Dermis blood vessel endothelial cell (primary cell): Measurements from ENCODE around the gene QRFPR. TPM values are rescaled to one million over a fixed set of nuclear protein-coding genes. Genes with fewer than 3 reads are reported as not detected.
A peak's percentile ranks its signal among the peaks of the same experiment; 100 is the strongest.
"Not testable (repeated sequence)": the region's sequence is repeated elsewhere in the genome, so short reads cannot be mapped to it uniquely, and the experiment has no call there.

Source experiments
- DNase-seq: peaks from one replicate; pipeline ENCODE4 v3.0.0; 2010
- total RNA-seq: library from RNA; depleted of rRNA; stranded (reverse); fragments of >200 nt; gene quantifications from 2 replicates; pipeline ENCODE4 v1.2.3, GENCODE V29; 2014

QRFPR gene
- not detected in 2 replicates for total RNA-seq

DNA sequence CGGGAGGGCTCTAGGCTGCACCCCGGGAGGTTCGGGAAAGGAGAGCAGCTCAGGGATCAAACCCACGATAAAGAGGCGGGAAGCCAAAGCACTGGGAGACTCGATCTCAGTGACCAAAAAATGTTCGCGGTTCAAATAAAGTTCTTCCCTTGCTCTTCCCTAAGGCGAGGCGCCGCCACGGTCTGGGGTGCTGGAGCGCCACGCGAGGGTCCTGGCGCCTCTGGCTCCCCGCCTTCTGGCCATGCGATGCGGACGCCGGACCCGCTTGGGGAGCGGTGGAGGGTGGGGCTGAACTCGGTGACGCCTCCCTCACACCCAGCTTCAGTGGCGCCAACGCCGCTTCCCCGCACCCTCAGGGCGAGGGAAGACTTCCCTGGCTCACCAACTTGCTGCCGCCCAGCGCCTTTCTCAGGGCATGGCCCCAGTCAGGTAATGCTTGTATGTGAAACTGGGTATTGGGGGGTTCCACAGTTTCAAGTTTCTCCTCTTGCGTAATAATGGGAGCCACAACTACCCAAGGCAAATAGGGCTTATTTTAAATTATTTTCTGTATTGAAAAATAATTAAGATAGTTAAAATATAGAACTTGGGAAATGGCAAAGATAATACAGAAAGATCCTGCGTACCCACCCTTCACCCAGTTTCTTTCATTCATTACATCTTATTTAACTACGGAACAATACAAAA, at the start of gene QRFPR:
QRFPR (minus strand) TSS at position 243 of the 687 bp plus-strand sequence. CDS start 371 bp downstream, outside the sequence.
- DNase-seq: no peak

DNA sequence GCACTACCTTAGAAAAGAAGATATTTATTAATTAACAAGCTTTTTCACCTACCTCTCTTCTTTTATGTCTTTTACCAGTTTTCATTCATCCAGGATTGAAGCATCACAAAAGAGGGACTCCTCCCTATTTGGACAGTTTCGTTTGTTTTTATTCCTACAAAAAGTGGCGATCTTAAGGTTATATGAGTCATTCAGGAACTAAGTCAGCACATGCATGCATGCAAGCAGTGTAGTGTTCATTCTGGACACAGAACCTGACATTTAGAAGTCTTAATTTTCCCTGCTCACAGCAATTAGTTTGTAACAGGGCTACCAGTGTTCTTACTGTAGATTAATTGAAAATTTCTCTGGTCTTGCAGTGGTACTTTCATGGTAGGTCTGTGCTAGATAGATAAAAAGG, 47.9 kb upstream of the QRFPR start:
- DNase-seq: peak; percentile 13

DNA sequence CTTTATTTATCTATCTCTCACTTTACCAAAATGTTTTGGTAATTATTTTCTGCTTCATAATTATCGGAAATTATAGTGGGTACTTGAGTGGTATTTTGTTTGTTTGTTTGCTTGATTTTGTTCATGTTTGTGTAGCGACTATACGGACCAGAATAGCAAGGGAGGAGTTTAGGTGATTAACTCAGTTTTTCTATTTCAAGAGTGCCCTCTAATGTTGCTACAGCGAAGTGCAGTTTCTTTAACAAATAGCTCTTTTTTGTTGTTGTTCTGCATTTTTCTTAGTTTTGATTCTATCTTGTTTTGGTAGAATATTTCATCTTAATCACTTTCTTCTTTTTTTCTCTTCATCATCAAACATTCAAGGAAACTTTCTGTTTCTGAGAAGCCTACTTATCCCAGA, 40.8 kb upstream of the QRFPR start:
- DNase-seq: no peak

DNA sequence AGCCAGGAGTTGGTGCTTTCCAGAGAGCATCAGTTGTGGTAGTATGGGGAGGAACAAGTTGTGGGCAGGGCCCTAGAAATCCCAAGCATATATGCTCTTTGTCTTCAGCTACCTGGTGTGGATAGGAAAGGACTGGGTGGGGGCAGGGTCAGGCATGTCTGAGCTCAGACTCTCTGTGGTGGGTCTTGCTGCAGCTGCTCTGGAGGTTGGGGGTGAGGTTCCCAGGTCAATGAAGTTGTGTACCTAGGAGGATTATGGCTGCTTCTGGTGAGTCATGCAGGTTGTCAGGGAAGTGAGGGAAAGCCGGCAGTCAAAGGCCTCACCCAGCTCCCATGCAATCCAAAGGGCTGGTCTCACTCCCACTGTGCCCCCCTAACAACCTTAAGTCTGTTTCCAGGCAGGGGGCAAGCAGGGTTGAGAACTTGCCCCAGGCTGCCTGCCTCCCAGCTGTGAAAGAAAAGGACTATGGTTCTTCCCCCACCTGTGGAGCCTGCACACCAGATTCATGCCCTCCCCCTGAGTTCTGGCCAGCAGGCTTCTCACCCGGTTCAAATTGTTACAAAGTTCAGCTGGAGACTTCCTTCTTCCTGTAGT, 30.4 kb upstream of the QRFPR start:
- DNase-seq: no peak

DNA sequence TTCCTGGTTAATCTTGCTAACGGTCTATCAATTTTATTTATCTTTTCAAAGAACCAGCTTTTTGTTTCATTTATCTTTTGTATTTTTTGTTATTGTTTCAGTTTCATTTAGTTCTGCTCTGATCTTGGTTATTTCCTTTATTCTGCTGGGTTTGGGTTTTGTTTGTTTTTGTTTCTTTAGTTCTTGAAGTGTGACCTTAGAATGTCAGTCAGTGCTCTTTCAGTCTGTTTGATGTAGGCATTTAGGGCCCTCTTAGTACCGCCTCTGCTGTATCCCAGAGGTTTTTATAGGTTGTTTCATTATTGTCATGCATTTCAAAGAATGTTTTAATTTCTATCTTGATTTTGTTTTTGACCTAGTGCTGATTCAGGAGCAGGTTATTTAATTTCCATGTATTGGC, 27.7 kb upstream of the QRFPR start:
- not testable (repeated sequence) for DNase-seq

DNA sequence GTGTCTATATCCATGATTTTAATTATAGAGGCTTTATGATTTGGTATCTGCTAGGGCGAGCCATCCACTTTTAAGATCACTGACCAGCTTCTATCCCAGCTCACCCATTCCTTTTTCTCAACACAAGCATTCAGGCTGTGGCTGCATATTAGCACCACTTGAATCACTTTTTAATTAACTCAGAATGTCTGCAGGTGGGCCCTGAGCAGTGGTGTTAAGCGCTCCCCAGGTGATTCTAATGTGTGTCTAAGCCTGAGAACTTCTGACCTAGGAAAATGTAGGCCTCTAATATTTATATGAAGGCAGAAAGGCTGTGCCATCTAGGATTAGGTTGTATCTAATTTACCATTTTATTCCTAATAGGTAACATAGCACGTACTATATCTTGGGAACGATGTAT, 19.8 kb upstream of the QRFPR start:
- DNase-seq: no peak

DNA sequence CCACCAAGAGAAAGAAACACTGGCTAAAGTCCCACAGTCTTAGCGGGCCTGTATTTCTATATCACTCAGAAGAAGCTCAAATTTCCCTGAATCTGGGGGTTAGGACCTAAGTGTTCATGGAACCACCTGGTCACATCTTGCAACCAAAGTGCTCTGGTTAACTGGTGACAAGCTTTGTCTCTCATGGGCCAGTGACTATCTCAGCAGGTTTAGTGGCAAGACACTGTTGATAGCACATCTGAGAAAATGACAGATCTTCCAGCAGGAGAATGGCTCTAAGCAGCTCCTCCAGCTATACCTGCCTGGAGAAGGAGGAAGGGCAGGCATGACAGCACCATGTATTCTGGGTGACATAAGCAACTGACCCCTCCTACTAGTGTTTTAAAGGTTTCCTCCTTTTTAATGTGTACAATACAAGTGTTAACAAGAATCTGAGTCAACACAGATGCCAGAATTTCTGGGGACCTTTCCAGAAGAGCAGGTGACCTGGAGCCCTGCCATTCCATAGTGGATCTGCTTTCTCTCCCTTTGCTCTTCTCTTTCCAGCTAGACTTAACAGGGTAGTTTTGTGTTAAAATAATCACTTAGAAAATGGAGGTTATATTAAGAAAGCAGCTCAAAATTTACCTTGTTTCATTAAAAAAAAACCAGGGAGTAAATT, 17.3 kb upstream of the QRFPR start:
- DNase-seq: no peak

DNA sequence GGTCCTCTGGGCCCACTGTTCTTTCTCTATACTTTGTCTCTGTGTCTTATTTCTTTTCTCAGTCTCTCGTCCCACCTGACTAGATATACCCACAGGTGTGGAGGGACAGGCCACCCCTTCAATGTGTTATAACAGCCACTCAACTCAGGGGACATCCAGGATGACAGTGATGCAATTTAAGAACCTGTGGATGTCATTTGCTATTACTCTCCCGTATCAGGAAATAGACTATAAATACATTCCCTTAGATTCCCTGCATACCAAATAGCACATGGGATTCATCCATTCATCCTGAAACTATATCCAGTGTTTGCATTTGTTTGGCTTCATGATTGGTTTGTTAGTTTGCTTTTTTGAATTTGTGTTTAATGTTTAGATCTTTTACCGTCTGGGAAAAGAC, 16.6 kb upstream of the QRFPR start:
- no peak for DNase-seq

DNA sequence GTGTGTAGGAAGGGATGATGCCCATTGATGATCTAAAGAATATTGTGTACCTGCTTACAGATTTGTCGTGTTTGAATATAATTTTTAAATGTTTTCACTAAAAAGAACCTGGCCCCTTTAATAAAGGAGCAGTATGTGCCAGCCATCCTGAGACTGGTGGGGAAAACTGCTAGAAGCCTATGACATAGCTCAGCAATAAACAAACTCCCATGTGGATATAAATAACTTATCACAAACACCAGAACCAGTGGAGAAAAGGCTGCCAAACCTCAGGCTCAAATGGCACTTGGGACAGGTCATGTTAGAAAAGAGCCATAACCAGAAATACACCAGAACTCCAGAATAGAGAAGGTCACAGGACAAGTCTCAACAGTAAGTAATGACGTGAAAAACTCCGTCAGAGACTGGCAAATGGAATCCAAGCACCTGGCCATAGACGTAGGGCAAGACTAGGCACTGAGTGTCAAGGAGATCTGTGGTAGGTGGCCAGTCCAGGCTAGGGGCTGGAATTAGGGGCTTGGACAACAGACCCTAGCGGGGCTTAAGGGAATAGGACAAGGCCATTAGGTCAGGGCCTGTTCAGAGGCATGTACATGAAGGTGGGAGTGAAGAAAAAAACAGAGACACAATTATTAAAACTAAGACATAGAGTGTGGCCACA, 11.7 kb upstream of the QRFPR start:
- no peak for DNase-seq

DNA sequence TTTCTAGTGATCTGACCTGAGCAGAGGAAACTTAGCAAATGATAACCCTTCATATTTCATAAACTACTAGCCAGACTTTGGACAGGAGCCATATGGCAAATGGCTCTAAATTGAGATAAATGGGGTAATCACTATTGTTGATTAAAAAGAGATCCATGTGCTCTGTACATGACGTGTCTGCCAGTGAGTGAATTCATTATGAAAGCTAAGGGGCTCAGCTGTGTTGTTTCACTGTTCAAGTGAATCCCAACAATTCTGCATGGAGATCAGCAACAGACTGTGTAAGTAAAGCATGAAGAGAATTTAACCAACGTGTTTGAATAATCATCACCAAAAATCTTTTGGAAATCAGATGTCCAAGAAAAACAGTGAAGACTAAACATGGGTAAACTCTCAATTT, 9.5 kb upstream of the QRFPR start:
- no peak for DNase-seq

DNA sequence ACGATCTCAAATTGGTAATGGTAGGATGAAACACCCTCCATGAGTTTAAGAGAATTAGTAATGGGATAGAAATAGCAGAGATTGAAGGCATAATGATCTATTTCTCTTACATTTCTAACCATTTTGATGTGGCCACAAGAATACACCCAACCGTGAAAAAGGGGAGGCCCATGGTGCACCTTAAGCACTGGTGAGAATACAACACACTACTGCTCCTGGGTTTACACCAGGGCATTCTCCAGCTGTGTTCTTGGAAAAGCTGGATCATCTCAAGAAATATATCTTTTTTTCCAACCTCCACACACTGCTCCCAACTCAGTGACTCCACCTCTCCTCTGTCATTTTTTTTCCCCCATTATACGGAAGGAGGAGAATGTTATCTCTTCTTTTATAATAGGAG, 1.5 kb downstream of the QRFPR start:
- DNase-seq: no peak

DNA sequence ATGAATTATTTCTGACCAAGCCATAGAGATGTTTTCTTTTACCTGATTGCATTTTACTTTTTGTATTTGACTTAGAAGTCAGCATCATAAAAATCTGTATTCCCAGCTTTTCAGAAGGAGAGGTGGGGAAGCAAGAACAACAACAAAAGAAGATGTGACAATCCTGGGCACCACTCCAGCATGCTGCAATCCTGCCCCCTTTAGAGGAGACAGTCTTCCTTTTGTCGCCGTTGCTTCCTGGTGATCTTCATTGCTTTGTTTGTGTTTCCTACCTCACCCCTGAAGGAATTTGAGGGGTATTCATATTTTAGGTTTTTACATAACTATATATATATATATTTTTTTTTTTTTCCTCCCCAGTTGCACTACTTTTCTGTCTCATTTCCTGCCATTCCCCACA, 3.7 kb downstream of the QRFPR start:
- DNase-seq: no peak

DNA sequence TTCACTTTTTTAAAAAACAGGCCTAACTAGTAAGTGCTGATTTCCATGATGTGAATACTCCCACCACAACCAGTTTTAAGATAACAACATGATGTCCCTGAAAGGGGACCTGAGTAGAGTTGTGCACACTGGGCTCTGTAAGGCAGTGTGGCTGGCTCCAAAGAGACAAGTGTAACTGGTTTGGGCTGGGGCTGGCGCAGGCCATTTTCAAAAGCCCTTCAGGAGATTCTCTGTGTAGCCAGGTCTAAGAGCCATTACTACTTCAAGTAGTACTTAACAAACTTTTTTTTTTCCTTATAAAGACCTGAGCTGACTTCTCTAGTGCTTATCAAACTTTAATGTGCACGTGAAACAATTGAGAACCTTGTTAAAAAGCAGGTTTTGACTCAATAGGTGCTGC, 4.3 kb downstream of the QRFPR start:
- DNase-seq: no peak

DNA sequence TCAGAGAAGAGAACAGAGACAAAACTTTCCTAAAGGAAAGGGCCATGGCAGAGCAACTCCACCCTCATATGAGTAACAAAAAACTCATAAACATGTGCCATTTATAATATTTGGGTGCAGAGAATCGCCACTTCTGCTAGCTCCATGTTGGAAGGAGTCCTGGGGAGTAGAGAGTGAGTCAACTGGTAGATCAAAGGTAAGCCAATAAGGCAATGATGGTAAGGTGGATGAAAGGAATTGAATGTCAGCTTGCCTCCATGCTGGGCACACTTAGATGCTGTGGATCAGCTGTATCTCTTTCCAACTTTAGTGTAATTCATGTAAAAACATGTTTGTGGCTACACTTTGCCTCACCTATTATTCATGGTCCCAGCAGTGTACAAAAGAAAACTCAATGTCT, 4.7 kb downstream of the QRFPR start:
- DNase-seq: no peak

DNA sequence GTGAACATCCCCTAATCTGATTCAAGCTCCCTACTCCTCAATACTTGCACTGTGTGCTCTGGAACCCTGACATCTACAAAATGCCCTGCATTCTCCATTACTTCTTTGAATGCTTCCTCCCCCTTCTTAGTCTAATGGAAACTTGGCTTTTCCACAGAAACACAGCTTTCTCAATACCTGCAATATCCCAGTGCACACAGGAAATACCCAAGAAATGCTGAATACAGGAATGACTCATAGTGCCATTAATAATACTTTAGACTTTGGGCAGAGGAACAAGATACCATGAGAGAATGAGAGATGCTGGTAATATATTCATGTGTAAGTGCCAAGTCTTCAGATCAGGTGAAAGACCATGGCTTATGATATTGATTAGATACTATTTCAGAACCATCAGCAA, 5.6 kb downstream of the QRFPR start:
- no peak for DNase-seq

DNA sequence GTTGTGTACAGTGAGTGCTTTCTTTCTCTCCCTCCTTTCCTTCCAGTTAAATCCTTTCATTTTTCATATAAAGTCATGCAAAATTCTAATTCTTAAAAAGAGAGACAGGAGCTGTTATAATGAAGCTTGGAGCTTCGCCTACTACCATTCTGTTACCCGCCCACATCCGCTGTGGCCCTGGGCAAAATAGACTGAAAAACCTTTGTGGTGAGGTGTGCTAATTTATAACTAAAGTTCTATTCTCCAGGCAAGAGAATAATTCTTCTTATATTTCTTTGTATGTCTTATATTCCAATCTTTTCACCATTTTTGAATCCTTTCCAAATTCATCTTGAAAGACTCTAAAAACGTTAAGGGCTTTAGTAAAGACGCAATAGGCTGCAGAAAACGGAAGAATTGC, 7.0 kb downstream of the QRFPR start:
- DNase-seq: no peak

DNA sequence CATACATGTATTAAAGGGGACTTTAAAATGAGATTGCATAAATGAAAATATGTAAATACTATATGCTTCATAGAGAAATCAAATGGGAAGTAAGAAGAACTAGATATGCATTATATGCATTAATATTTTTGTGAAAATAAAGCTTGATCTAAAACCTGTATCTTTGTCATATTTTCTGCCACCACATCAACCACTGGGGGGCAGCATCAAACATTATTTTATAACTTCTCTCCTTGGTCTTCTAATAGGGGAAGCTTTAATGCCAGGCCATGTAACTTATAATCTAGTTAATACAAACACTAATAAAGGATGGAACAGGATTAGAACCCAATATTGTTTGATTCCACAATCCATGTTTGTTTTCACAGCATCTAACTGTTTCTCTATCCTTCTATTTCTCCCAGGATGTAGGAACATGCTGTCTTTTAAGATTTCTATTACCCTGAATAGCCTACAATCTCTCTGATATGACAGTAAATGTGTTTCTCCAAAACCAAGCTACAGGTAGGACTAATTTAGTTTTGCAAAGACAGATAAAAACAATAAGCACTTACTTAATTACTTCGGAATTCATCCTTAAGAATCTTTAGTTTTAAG, 10.0 kb downstream of the QRFPR start:
- DNase-seq: peak; percentile 64

DNA sequence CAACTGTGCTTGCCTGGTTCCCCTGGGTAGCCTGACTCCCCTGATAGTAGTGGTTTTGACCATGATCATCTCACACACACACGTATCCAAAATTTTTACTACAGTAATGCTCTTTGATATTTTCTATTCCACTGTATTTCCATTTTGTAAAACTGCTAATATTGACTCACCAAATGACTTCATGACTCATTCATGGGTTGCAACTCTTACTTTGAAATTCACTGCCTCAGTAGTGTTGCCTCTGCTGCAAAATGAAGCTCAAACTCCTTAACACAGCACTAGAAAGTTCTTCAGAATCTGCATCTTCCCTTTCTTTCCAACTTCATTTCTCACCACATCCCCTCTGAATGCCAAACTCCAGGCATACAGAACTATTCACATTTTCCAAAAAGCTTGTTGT, 20.3 kb downstream of the QRFPR start:
- no peak for DNase-seq

DNA sequence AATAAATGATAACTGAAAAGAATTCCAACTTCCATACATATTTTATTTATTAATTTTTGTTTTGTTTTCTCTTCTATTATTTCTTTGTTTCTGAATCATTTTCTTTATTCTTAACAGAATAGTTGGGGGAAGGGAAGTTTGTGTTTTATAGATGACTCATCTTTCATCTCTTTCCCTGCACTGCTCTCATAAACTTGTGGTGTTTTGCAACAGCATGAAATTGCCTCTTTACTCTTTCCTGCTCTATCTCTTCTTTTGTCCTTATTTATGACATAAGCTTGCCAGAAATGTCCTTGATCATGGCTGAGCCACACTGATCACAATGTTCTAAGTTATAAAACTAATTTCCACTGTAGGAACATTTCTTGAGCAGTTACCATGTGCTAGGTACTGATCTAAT, 22.3 kb downstream of the QRFPR start:
- DNase-seq: no peak

DNA sequence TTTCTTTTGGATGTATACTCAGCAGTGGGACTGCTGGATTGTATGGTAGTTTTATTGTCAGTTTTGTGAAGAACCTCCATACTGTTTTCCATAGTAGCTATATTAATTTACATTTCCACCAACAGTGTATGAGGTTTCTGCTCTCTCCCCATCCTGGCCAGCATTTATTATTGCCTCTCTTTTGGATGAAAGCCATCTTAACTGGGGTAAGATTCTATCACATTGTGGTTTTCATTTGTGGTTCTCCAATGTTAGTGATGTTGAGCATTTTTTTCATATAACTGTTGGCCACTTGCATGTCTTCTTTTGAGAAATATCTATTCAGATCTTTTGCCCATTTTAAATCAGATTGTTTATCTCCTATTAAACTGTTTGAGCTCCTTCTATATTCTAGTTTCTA, 27.6 kb downstream of the QRFPR start:
- no peak for DNase-seq

DNA sequence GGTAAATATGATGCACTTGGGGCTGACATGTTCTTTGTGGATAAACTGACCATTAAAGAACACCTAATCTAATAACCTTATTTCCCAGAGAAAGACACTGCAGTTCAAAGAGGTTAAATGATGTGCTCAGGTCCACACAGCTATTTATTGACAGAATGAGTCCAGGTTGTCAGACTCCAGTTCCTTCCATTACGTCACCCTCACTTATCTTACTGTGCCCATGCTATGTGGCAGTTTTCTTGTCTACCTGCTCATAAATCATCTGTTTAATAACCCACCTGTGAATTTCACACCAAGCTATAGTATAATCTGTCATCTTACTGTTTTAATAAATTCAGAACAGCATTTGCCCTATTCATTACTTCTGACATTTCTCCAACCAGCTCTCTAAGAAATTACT, 36.7 kb downstream of the QRFPR start:
- DNase-seq: no peak

DNA sequence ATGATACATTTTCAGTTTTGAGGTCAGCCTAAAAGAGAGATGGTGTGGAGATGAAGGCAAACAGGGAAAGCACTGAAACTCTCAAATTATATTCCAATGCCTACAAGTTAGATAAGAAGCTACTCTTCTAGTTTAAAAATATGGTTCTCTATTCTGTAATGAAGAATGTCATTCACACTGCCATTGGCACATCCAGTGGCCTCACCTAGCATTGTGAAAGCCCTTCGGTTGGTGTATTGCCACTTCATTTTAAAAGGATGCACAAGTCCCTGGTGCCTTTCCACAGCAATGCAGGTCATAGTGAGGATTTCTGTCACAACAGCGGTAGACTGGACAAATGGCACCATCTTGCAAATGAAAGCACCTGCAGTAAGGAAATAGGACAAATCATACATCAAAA, 40.6 kb downstream of the QRFPR start:
- DNase-seq: no peak

DNA sequence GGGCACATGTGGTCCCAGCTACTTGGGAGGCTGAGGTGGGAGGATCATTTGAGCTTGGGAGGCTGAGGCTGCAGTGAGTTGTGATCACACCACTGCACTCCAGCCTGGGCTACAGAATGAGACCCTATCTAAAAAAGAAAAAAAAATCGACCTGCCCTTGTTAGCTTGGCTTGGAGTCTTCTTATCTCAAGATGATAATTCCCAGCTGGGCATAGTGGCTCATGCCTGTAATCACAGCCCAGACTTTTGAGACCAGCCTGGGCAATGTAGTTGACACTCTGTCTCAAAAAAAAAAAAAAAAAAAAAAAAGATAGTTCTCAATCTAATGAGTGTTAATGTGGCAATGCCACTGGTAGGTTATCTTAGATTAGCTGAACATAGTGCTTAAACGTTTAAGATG, 41.0 kb downstream of the QRFPR start:
- no peak for DNase-seq
